CD4-positive, alpha-beta T cell (primary cell): ENCODE measurements around the gene RAMACL. TPM values are rescaled to one million over a fixed set of nuclear protein-coding genes. Genes with fewer than 3 reads are reported as not detected.

Experiments used
- ATAC-seq: fragments of 200-7000 bp; cut with Tn5 transposase; one replicate; pipeline ENCODE4 v1.10.0; 2022; ENCODE audit warnings: mild to moderate bottlenecking; ENCODE audit not compliant: poor library complexity
- CTCF ChIA-PET: fragments of 350-600 bp; sonication (Branson Sonifier 250); formaldehyde crosslinking; loops from one replicate; lab custom pipeline; 2021; ENCODE audit warnings: antibody characterized with exemption, inconsistent platforms; lab: Charles Lee
- POLR2A ChIA-PET: fragments of 350-600 bp; sonication (Branson Sonifier 250); formaldehyde crosslinking; loops from one replicate; lab custom pipeline; 2021; ENCODE audit warnings: antibody characterized with exemption, inconsistent platforms; lab: Charles Lee
- DNase-seq, 14 experiments: peaks; one replicate each; pipeline ENCODE4 v3.0.0-alpha.2; 2013 to 2020; ENCODE audit warnings: mixed read lengths in 2 of 14
- H3K27ac ChIP-seq, 2 donors: one replicate each; pipeline versions ENCODE4 v1.5.1 to v1.7.0; 2013; ENCODE audit warnings: low read length in 2 of 2, low read depth in 1 of 2, mild to moderate bottlenecking in 1 of 2
- H3K27me3 ChIP-seq, 2 experiments: 1 replicate in 1 of 2; 2 replicates in 1 of 2; pipeline versions ENCODE4 v1.6.1 to v1.7.0; 2013; ENCODE audit warnings: low read length in 2 of 2, control low read depth in 1 of 2, mild to moderate bottlenecking in 1 of 2, moderate library complexity in 1 of 2; ENCODE audit not compliant: insufficient read depth in 2 of 2, control insufficient read depth in 1 of 2
- H3K36me3 ChIP-seq: one replicate; pipeline ENCODE4 v1.6.1; 2013; ENCODE audit warnings: low read length, control low read depth; ENCODE audit not compliant: insufficient read depth
- H3K4me1 ChIP-seq: one replicate; pipeline ENCODE4 v1.6.1; 2013; ENCODE audit warnings: low read length, control low read depth; ENCODE audit not compliant: insufficient read depth
- H3K4me3 ChIP-seq: one replicate; pipeline ENCODE4 v1.5.1; 2013; ENCODE audit warnings: mild to moderate bottlenecking, low read length, moderate library complexity
- H3K9me3 ChIP-seq, 2 experiments: 1 replicate in 1 of 2; 2 replicates in 1 of 2; pipeline versions ENCODE4 v1.6.1 to v1.7.0; 2013; ENCODE audit warnings: low read length in 2 of 2, mild to moderate bottlenecking in 2 of 2, control low read depth in 1 of 2, moderate library complexity in 1 of 2; ENCODE audit not compliant: control insufficient read depth in 1 of 2, insufficient read depth in 1 of 2
- H3K27ac Mint-ChIP-seq: one replicate; pipeline ENCODE4 v1.8.0; 2020; ENCODE audit warnings: mixed read lengths
- H3K27me3 Mint-ChIP-seq: one replicate; pipeline ENCODE4 v1.8.0; 2021; ENCODE audit warnings: mixed read lengths
- H3K36me3 Mint-ChIP-seq: one replicate; pipeline ENCODE4 v1.8.0; 2021; ENCODE audit warnings: low read depth, mixed read lengths
- H3K4me1 Mint-ChIP-seq: one replicate; pipeline ENCODE4 v1.8.0; 2021; ENCODE audit warnings: low read depth, mixed read lengths
- H3K4me3 Mint-ChIP-seq: one replicate; pipeline ENCODE4 v1.8.0; 2020; ENCODE audit warnings: mild to moderate bottlenecking, mixed read lengths
- H3K9me3 Mint-ChIP-seq: one replicate; pipeline ENCODE4 v1.8.0; 2020; ENCODE audit warnings: mixed read lengths
- intact Hi-C, 2 experiments: fragments of 100-400 bp; cut with DNase I in 1 of 2; cut with micrococcal nuclease in 1 of 2; formaldehyde crosslinking; loops; one replicate each; pipeline versions ENCODE4 v1.15.1 to v1.9.0; 2023 to 2025; cut with DNase I, micrococcal nuclease
- total RNA-seq, 174 experiments: library from RNA in 2 of 174; stranded (reverse) in 2 of 174; gene quantifications; one replicate each; pipeline ENCODE4 v1.2.3 and lab custom pipeline; 2021 to 2026
- TF ChIP-seq, protein P1 (sequence below): fragments of 200-600 bp; IDR thresholded peaks from one replicate; pipeline ENCODE4 v1.8.0; 2022; ENCODE audit warnings: antibody characterized with exemption, mild to moderate bottlenecking

Gene RAMACL
- total RNA-seq, 2 experiments from 2014 or later: 0.52 to 0.75 TPM

DNA sequence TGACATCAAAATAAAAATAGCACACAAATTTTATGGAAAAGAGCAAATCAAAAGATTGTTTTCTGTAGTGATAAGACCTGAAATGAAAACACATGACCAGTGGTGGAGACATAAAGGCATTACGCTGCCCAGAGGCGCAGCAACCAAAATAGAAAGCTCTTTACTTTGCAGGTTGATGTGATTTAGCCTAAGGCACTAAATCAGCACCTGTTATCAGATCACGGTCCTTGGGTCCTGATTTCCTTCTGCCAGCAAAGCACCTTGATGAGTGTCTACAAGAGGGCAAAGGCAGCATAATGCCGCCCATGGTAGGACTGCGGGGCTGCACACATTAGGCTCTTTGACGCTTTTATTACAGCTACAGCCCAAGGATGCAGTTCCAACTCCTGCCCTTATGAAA is 19.3 kb upstream of the RAMACL start:
- CTCF ChIA-PET: no interaction called here
- Histone ChIP-seq H3K27me3 (no peaks in the 10 kb centered on the region), H3K36me3 (no peaks in the 10 kb centered on the region), H3K9me3 (no peaks in the 10 kb centered on the region), H3K27ac (no peak overlapping the region), H3K4me3 (no peak overlapping the region), H3K4me1 (no peaks in the 10 kb centered on the region)
- intact Hi-C loops: no loop called here
- POLR2A ChIA-PET: no interaction called here
- TF ChIP-seq, protein P1, sequence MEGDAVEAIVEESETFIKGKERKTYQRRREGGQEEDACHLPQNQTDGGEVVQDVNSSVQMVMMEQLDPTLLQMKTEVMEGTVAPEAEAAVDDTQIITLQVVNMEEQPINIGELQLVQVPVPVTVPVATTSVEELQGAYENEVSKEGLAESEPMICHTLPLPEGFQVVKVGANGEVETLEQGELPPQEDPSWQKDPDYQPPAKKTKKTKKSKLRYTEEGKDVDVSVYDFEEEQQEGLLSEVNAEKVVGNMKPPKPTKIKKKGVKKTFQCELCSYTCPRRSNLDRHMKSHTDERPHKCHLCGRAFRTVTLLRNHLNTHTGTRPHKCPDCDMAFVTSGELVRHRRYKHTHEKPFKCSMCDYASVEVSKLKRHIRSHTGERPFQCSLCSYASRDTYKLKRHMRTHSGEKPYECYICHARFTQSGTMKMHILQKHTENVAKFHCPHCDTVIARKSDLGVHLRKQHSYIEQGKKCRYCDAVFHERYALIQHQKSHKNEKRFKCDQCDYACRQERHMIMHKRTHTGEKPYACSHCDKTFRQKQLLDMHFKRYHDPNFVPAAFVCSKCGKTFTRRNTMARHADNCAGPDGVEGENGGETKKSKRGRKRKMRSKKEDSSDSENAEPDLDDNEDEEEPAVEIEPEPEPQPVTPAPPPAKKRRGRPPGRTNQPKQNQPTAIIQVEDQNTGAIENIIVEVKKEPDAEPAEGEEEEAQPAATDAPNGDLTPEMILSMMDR: no peak
- ATAC-seq: no peak
- Mint-ChIP-seq H3K27ac (no peak overlapping the region), H3K4me1 (no peaks in the 10 kb centered on the region), H3K9me3 (no peaks in the 10 kb centered on the region), H3K4me3 (no peak overlapping the region), H3K27me3 (no peaks in the 10 kb centered on the region), H3K36me3 (no peaks in the 10 kb centered on the region)
- DNase-seq: no peak

GRCh38 chr6:166604911-166605310 is 18.4 kb upstream of the RAMACL start:
- no peaks in the 10 kb centered on the region for H3K9me3 Mint-ChIP-seq
- no peaks in the 10 kb centered on the region for H3K36me3 Mint-ChIP-seq
- H3K27me3 Mint-ChIP-seq: no peaks in the 10 kb centered on the region
- no peak for DNase-seq
- H3K4me1 ChIP-seq: no peaks in the 10 kb centered on the region
- H3K4me3 Mint-ChIP-seq: no peak overlapping the region
- no peaks in the 10 kb centered on the region for H3K27me3 ChIP-seq
- H3K4me3 ChIP-seq: no peak overlapping the region
- TF ChIP-seq, protein P1: no peak
- POLR2A ChIA-PET: no interaction called here
- no peak overlapping the region for H3K27ac ChIP-seq
- H3K4me1 Mint-ChIP-seq: no peaks in the 10 kb centered on the region
- no peak overlapping the region for H3K27ac Mint-ChIP-seq
- intact Hi-C loops: no loop called here
- CTCF ChIA-PET: no interaction called here
- no peak for ATAC-seq
- H3K9me3 ChIP-seq: no peaks in the 10 kb centered on the region
- H3K36me3 ChIP-seq: no peaks in the 10 kb centered on the region

- intact Hi-C loops: no loop called here
- H3K9me3 ChIP-seq: no peaks in the 10 kb centered on the region
- Mint-ChIP-seq H3K27me3 (no peaks in the 10 kb centered on the region), H3K27ac (no peak overlapping the region), H3K36me3 (no peaks in the 10 kb centered on the region), H3K4me1 (no peaks in the 10 kb centered on the region), H3K4me3 (no peak overlapping the region), H3K9me3 (no peaks in the 10 kb centered on the region)
- POLR2A ChIA-PET: no interaction called here
- H3K4me3 ChIP-seq: no peak overlapping the region
- no peak for ATAC-seq
- TF ChIP-seq, protein P1: no peak
- CTCF ChIA-PET: no interaction called here
- no peaks in the 10 kb centered on the region for H3K27me3 ChIP-seq
- H3K36me3 ChIP-seq: no peaks in the 10 kb centered on the region
- H3K27ac ChIP-seq: no peak overlapping the region
- DNase-seq: no peak
- H3K4me1 ChIP-seq: no peaks in the 10 kb centered on the region
Observed at GRCh38 chr6:166604328-166604727, 17.9 kb upstream of the RAMACL start.
